Thoracic aorta (tissue), 2 donors: Measurements from ENCODE around the gene CUEDC2. TPM values are rescaled to one million over a fixed set of nuclear protein-coding genes. Genes with fewer than 3 reads are reported as not detected.

ENCODE experiments used
- ATAC-seq: fragments of 150-250 bp; one replicate; pipeline ENCODE4 v1.8.0; 2017; ENCODE audit warnings: low read depth; ENCODE audit not compliant: insufficient number of reproducible peaks, low FRiP score
- DNase-seq: peaks from one replicate; pipeline ENCODE4 v3.0.0-alpha.2; 2020; ENCODE audit warnings: low spot score
- H3K27ac ChIP-seq, 2 donors: fragments of 200-600 bp; sonication (generic); 1 replicate in 1 of 2; 2 replicates in 1 of 2; pipeline ENCODE4 v1.5.1; 2016; ENCODE audit warnings: mild to moderate bottlenecking in 2 of 2, moderate library complexity in 2 of 2
- H3K27me3 ChIP-seq: fragments of 200-600 bp; sonication (generic); replicated peaks from 2 replicates; pipeline ENCODE4 v1.6.0; 2016; ENCODE audit warnings: mild to moderate bottlenecking; ENCODE audit not compliant: insufficient read depth
- H3K36me3 ChIP-seq: fragments of 200-600 bp; sonication (generic); one replicate; pipeline ENCODE4 v1.5.1; 2016
- H3K4me1 ChIP-seq, 2 donors: fragments of 200-600 bp; sonication (generic); 1 replicate in 1 of 2; 2 replicates in 1 of 2; pipeline versions ENCODE4 v1.5.1 to v1.6.0; 2016; ENCODE audit warnings: low read depth in 2 of 2, mild to moderate bottlenecking in 1 of 2; ENCODE audit not compliant: control insufficient read depth in 1 of 2
- H3K4me3 ChIP-seq: fragments of 200-600 bp; sonication (generic); 2 replicates; pipeline ENCODE4 v1.5.1; 2016; ENCODE audit warnings: mild to moderate bottlenecking
- H3K9me3 ChIP-seq: fragments of 200-600 bp; sonication (generic); 2 replicates; pipeline ENCODE4 v1.5.1; 2016
- total RNA-seq, 2 donors: library from RNA; depleted of rRNA; stranded (reverse); fragments of >200 nt; gene quantifications; one replicate each; pipeline versions ENCODE4 v1.1.0 to v1.2.3, GENCODE V29; 2016
- TF ChIP-seq, protein P1 (sequence below): fragments of 200-600 bp; sonication (generic); IDR thresholded peaks from one replicate; pipeline ENCODE4 v1.5.1; 2019; ENCODE audit warnings: antibody characterized with exemption

CUEDC2 gene
- total RNA-seq, 2 donors from 2014 or later: 40.8 to 53.2 TPM

GRCh38 chr10:102424145-102424544 is 8.2 kb downstream of the CUEDC2 start:
- Histone ChIP-seq H3K4me1 (peaks cover 21 to 29% of the 10 kb centered on the region in 2 donors), H3K9me3 (no peaks in the 10 kb centered on the region), H3K4me3 (no peak overlapping the region), H3K27me3 (no peaks in the 10 kb centered on the region), H3K36me3 (peaks cover 16% of the 10 kb centered on the region), H3K27ac (no peak overlapping the region)
- TF ChIP-seq, protein P1, sequence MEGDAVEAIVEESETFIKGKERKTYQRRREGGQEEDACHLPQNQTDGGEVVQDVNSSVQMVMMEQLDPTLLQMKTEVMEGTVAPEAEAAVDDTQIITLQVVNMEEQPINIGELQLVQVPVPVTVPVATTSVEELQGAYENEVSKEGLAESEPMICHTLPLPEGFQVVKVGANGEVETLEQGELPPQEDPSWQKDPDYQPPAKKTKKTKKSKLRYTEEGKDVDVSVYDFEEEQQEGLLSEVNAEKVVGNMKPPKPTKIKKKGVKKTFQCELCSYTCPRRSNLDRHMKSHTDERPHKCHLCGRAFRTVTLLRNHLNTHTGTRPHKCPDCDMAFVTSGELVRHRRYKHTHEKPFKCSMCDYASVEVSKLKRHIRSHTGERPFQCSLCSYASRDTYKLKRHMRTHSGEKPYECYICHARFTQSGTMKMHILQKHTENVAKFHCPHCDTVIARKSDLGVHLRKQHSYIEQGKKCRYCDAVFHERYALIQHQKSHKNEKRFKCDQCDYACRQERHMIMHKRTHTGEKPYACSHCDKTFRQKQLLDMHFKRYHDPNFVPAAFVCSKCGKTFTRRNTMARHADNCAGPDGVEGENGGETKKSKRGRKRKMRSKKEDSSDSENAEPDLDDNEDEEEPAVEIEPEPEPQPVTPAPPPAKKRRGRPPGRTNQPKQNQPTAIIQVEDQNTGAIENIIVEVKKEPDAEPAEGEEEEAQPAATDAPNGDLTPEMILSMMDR: no peak
- no peak for ATAC-seq
- no peak for DNase-seq

DNA sequence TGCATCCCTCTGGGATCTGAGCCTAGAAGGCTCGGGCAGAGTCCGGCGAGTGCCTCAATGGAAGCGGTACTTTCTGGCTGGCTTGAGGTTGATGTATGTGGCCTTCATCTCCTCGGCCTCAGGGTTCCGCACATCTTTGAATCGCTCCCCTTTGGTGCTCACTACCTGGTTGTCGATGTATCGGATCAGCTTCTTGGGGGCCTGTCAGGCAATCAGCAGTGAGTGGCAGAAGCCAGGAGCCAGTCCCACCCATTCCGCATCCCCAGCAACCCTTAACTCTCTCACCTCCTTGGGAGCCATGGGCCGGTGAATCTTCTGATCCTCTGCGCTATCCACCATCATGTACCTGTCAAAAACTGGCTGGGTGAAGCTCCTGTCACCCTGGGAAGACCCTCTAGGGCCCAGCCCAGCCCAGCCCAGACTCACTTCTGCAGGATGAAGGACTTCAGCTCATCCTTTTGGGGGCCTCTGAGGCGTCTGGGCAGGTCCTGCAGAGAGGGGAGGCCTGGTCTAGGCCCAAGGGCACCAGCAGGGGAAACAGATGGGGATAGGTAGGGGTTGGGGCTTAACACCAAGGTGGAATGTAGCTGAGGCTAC is 8.9 kb downstream of the CUEDC2 start:
- no peak overlapping the region for H3K27ac ChIP-seq

DNA sequence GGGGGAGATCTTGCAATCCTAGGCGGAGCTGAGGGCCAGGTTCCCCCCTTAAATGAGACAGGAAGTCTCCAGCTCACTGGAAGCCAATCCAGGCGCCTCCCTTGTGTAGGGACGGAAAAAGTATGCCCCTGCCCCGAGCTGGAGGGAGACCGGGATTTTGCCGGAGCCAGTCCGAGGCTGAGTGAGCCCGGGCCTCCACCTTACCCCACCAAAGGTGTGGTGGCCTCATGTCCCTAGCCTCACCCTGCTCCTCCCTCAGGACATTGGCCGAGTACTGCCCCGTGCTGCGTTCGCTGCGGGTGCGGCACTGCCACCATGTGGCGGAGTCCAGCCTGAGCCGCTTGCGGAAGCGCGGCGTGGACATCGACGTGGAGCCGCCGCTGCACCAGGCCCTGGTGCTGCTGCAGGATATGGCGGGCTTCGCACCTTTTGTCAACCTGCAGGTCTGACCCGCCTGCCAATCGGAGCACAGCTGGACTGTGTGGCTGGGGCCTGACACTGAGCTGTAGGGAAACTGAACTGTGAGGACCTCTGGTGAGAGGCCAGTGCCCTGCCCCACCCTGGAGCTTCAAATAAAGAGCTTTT is 9.7 kb downstream of the CUEDC2 start:
- peak overlapping the region; percentile 72 to 80 for H3K27ac ChIP-seq
- H3K4me3 ChIP-seq: peak overlapping the region; percentile 99
- H3K4me1 ChIP-seq: peaks cover 21 to 33% of the 10 kb centered on the region in 2 donors

More for the DNA sequence above, 8.9 kb downstream of the CUEDC2 start:
- no peak overlapping the region for H3K4me3 ChIP-seq
- H3K4me1 ChIP-seq: peaks cover 21 to 33% of the 10 kb centered on the region in 2 donors
- no peaks in the 10 kb centered on the region for H3K9me3 ChIP-seq
- peaks cover 16% of the 10 kb centered on the region for H3K36me3 ChIP-seq
- DNase-seq (no peak), ATAC-seq (no peak)
- H3K27me3 ChIP-seq: no peaks in the 10 kb centered on the region
- TF ChIP-seq, protein P1: no peak

DNA sequence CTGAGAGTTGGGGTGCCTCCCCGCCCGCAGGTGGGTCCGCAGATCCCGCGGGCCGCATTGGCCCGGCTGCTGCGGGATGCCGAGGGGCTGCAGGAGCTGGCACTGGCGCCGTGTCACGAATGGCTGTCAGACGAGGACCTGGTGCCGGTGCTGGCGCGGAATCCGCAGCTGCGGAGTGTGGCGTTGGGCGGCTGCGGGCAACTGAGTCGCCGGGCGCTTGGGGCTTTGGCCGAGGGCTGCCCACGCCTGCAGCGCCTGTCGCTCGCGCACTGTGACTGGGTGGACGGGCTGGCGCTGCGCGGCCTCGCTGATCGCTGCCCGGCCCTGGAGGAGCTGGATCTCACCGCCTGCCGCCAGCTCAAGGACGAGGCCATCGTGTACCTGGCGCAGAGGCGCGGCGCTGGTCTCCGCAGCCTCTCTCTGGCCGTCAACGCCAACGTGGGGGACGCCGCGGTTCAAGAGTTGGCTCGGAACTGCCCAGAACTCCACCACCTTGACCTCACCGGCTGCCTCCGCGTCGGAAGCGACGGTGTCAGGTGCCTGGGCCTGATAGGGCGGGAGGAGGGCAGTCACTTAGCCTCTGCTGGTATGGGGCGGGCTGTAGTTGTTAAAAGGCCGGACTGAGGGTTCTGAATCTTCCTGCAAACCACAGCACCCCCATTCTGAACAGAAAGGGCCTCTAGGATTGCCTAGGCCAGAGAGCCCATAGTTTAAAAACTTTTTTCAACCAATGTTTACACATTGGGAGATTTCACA is 10.4 kb downstream of the CUEDC2 start:
- peaks cover 21 to 33% of the 10 kb centered on the region in 2 donors for H3K4me1 ChIP-seq
- DNase-seq: no peak

More for the DNA sequence above, 9.7 kb downstream of the CUEDC2 start:
- ATAC-seq (no peak), DNase-seq (no peak)
- no peaks in the 10 kb centered on the region for H3K27me3 ChIP-seq
- TF ChIP-seq, protein P1: peak; percentile 68
- peaks cover 16% of the 10 kb centered on the region for H3K36me3 ChIP-seq
- no peaks in the 10 kb centered on the region for H3K9me3 ChIP-seq

GRCh38 chr10:102421507-102421756 is 10.9 kb downstream of the CUEDC2 start:
- H3K9me3 ChIP-seq: no peaks in the 10 kb centered on the region
- TF ChIP-seq, protein P1: no peak
- peak overlapping the region; percentile 72 to 80 for H3K27ac ChIP-seq
- H3K4me3 ChIP-seq: peak overlapping the region; percentile 99
- ATAC-seq (no peak), DNase-seq (no peak)
- peaks cover 16% of the 10 kb centered on the region for H3K36me3 ChIP-seq
- peaks cover 21 to 33% of the 10 kb centered on the region in 2 donors for H3K4me1 ChIP-seq
- H3K27me3 ChIP-seq: no peaks in the 10 kb centered on the region

More for the DNA sequence above, 10.4 kb downstream of the CUEDC2 start:
- Histone ChIP-seq H3K36me3 (peaks cover 16% of the 10 kb centered on the region), H3K4me3 (peak overlapping the region; percentile 99), H3K9me3 (no peaks in the 10 kb centered on the region), H3K27ac (peak overlapping the region; percentile 72 to 80), H3K27me3 (no peaks in the 10 kb centered on the region)
- ATAC-seq: no peak
- TF ChIP-seq, protein P1: no peak
